B cell (primary cell): ENCODE results near the gene HOXD3. TPM values are rescaled to one million over a fixed set of nuclear protein-coding genes. Genes with fewer than 3 reads are reported as not detected.

Source experiments
- ATAC-seq: fragments of 200-7000 bp; cut with Tn5 transposase; one replicate; pipeline ENCODE4 v1.10.0; 2021; ENCODE audit warnings: low read depth, mild to moderate bottlenecking, moderate number of reproducible peaks, moderate library complexity
- CTCF ChIA-PET: fragments of 350-600 bp; sonication (Branson Sonifier 250); formaldehyde crosslinking; loops from one replicate; lab custom pipeline; 2021; ENCODE audit warnings: antibody characterized with exemption, inconsistent platforms; lab: Charles Lee
- POLR2A ChIA-PET: fragments of 350-600 bp; sonication (Branson Sonifier 250); formaldehyde crosslinking; loops from one replicate; lab custom pipeline; 2021; ENCODE audit warnings: antibody characterized with exemption; lab: Charles Lee
- DNase-seq: peaks from one replicate; pipeline ENCODE4 v3.0.0; 2013
- H2AFZ ChIP-seq: 2 replicates; pipeline ENCODE4 v1.6.1; 2012; ENCODE audit warnings: mild to moderate bottlenecking, low read depth, low read length; ENCODE audit not compliant: insufficient read depth, poor library complexity, severe bottlenecking
- H3K27ac ChIP-seq, 2 donors: 1 replicate in 1 of 2; 2 replicates in 1 of 2; pipeline ENCODE4 v1.5.1; 2012 to 2013; ENCODE audit warnings: low read length in 2 of 2, mild to moderate bottlenecking in 2 of 2, moderate library complexity in 1 of 2
- H3K27me3 ChIP-seq, 4 experiments: fragments of 200-600 bp in 1 of 4; sonication (generic) in 1 of 4; replicated peaks in 1 of 4; 1 replicate in 2 of 4; 2 replicates in 2 of 4; pipeline versions ENCODE4 v1.6.1 to v1.7.0; 2013 to 2016; ENCODE audit warnings: low read length in 3 of 4, mild to moderate bottlenecking in 2 of 4, mixed read lengths in 1 of 4, moderate library complexity in 1 of 4; ENCODE audit not compliant: insufficient read depth in 4 of 4, control insufficient read depth in 3 of 4; ENCODE audit errors: control extremely low read depth in 1 of 4
- H3K36me3 ChIP-seq, 2 experiments: replicated peaks in 1 of 2; 1 replicate in 1 of 2; 2 replicates in 1 of 2; pipeline versions ENCODE4 v1.6.1 to v1.7.1; 2013; ENCODE audit warnings: low read length in 1 of 2; ENCODE audit not compliant: insufficient read depth in 2 of 2, control insufficient read depth in 1 of 2; ENCODE audit errors: control extremely low read depth in 1 of 2, extremely low read depth in 1 of 2
- H3K4me1 ChIP-seq, 2 donors: fragments of 200-600 bp in 1 of 2; sonication (generic) in 1 of 2; 1 replicate in 1 of 2; 2 replicates in 1 of 2; pipeline versions ENCODE4 v1.5.1 to v1.6.1; 2013 to 2017; ENCODE audit warnings: low read length in 2 of 2; ENCODE audit not compliant: control insufficient read depth in 2 of 2, insufficient read depth in 2 of 2
- H3K4me2 ChIP-seq: replicated peaks from 2 replicates; pipeline ENCODE3; 2012; ENCODE audit warnings: mild to moderate bottlenecking, low read depth, low read length; ENCODE audit not compliant: poor library complexity, severe bottlenecking
- H3K4me3 ChIP-seq, 5 experiments: fragments of 200-600 bp in 1 of 5; sonication (generic) in 1 of 5; 1 replicate in 3 of 5; 2 replicates in 2 of 5; pipeline versions ENCODE4 v1.5.1 to v1.7.0; 2011 to 2016; ENCODE audit warnings: low read length in 4 of 5, mild to moderate bottlenecking in 4 of 5, low read depth in 2 of 5, control low read depth in 1 of 5, moderate library complexity in 1 of 5; ENCODE audit not compliant: insufficient read depth in 1 of 5; ENCODE audit errors: control extremely low read depth in 1 of 5, extremely low read depth in 1 of 5
- H3K79me2 ChIP-seq: fragments of 200-600 bp; sonication (generic); one replicate; pipeline ENCODE4 v1.6.0; 2016; ENCODE audit warnings: low read length; ENCODE audit not compliant: control insufficient read depth, insufficient read depth
- H3K9ac ChIP-seq: fragments of 200-600 bp; sonication (generic); 2 replicates; pipeline ENCODE4 v1.6.1; 2017; ENCODE audit warnings: mild to moderate bottlenecking, low read length, moderate library complexity
- H3K9me3 ChIP-seq, 3 donors: one replicate each; pipeline versions ENCODE4 v1.6.1 to v1.7.1; 2013; ENCODE audit warnings: low read length in 2 of 3; ENCODE audit not compliant: control insufficient read depth in 2 of 3, insufficient read depth in 1 of 3; ENCODE audit errors: control extremely low read depth in 1 of 3
- H4K20me1 ChIP-seq: 2 replicates; pipeline ENCODE4 v1.6.0; 2012; ENCODE audit warnings: mild to moderate bottlenecking, low read length; ENCODE audit not compliant: insufficient read depth, control insufficient read depth, poor library complexity, severe bottlenecking
- H3K27ac Mint-ChIP-seq: one replicate; pipeline ENCODE4 v1.8.0; 2021; ENCODE audit warnings: mixed read lengths
- H3K27me3 Mint-ChIP-seq: one replicate; pipeline ENCODE4 v1.8.0; 2021; ENCODE audit warnings: mixed read lengths
- H3K4me1 Mint-ChIP-seq: one replicate; pipeline ENCODE4 v1.8.0; 2021; ENCODE audit warnings: mixed read lengths
- H3K4me3 Mint-ChIP-seq: one replicate; pipeline ENCODE4 v1.8.0; 2021; ENCODE audit warnings: mixed read lengths
- H3K9me3 Mint-ChIP-seq: one replicate; pipeline ENCODE4 v1.8.0; 2022; ENCODE audit warnings: mixed read lengths; ENCODE audit not compliant: insufficient read depth
- EZH2 ChIP-seq: IDR thresholded peaks from 2 replicates; pipeline ENCODE4 v1.6.1; 2012; ENCODE audit warnings: borderline replicate concordance, low read depth, mild to moderate bottlenecking, moderate library complexity, low read length; ENCODE audit not compliant: insufficient read depth, poor library complexity, severe bottlenecking
- WGBS: methylation state at CpG from one replicate; pipeline ENCODE4 v1.1.5; 2013; ENCODE audit warnings: missing lambda C conversion rate; ENCODE audit not compliant: insufficient coverage; 5-methylcytosine and 5-hydroxymethylcytosine counted together
- intact Hi-C: fragments of 100-400 bp; cut with micrococcal nuclease; formaldehyde crosslinking; loops from one replicate; pipeline ENCODE4 v1.10.0; 2022
- polyA plus RNA-seq: library from polyadenylated mRNA; depleted of rRNA; stranded (reverse); fragments of >200 nt; gene quantifications from 2 replicates; pipeline ENCODE4 v1.2.3, GENCODE V29; 2012
- total RNA-seq, 2 donors: library from RNA; stranded (reverse); fragments of 120-200 nt in 1 of 2; gene quantifications; 1 replicate in 1 of 2; 2 replicates in 1 of 2; pipeline versions ENCODE4 v1.2.3 to v1.2.4, GENCODE V29; 2013 to 2022
- TF ChIP-seq, protein P1 (sequence below): fragments of 200-600 bp; IDR thresholded peaks from one replicate; pipeline ENCODE4 v1.8.0; 2022; ENCODE audit warnings: antibody characterized with exemption, mild to moderate bottlenecking

Gene HOXD3
- total and polyA plus RNA-seq, 2 donors (not counting 1 experiment from before 2014, with no cell fraction given) = not detected

- no peak overlapping the region for H3K27ac Mint-ChIP-seq
- H3K36me3 ChIP-seq = no peaks in the 10 kb centered on the region
These were observed 39.8 kb upstream of the HOXD3 start for GRCh38 chr2:176117162-176117822.

More at GRCh38 chr2:176117162-176117822, 39.8 kb upstream of the HOXD3 start:
- Histone ChIP-seq H4K20me1 (no peaks in the 10 kb centered on the region), H2AFZ (no peak overlapping the region), H3K4me2 (no peak overlapping the region), H3K9ac (no peak overlapping the region), H3K27ac (no peak overlapping the region), H3K4me3 (no peak overlapping the region), H3K4me1 (peaks cover under 1 to 17% of the 10 kb centered on the region in 2 donors), H3K27me3 (peaks cover 0 to 92% (median 77%) of the 10 kb centered on the region in 4 experiments), H3K79me2 (no peaks in the 10 kb centered on the region), H3K9me3 (peaks cover 0 to 60% (median 2%) of the 10 kb centered on the region in 3 donors)
- Mint-ChIP-seq H3K4me3 (no peak overlapping the region), H3K4me1 (peaks cover 5% of the 10 kb centered on the region), H3K27me3 (peaks cover 76% of the 10 kb centered on the region), H3K9me3 (peaks cover 2% of the 10 kb centered on the region)
- no peak for DNase-seq
- intact Hi-C loops = no loop called here
- ATAC-seq = no peak
- TF ChIP-seq, protein P1, sequence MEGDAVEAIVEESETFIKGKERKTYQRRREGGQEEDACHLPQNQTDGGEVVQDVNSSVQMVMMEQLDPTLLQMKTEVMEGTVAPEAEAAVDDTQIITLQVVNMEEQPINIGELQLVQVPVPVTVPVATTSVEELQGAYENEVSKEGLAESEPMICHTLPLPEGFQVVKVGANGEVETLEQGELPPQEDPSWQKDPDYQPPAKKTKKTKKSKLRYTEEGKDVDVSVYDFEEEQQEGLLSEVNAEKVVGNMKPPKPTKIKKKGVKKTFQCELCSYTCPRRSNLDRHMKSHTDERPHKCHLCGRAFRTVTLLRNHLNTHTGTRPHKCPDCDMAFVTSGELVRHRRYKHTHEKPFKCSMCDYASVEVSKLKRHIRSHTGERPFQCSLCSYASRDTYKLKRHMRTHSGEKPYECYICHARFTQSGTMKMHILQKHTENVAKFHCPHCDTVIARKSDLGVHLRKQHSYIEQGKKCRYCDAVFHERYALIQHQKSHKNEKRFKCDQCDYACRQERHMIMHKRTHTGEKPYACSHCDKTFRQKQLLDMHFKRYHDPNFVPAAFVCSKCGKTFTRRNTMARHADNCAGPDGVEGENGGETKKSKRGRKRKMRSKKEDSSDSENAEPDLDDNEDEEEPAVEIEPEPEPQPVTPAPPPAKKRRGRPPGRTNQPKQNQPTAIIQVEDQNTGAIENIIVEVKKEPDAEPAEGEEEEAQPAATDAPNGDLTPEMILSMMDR = no peak
- TF ChIP-seq EZH2 = no peak
- POLR2A ChIA-PET = no interaction called here
- WGBS = 28% methylated on average over 40 of the region's 40 CpGs
- CTCF ChIA-PET = interaction anchor here (1.5 kb wide), 1 partner anchor 10 kb away, joined by 4 read pairs; no protein-coding TSS in a partner anchor
